UCSD-AML1 (cell line): ENCODE data around the gene DNAH14.

ENCODE experiments used
- DNase-seq: peaks from one replicate; lab custom pipeline; 2025; ENCODE audit not compliant: unreplicated experiment; lab: John Stamatoyannopoulos, UW

The DNAH14 gene

GRCh38 chr1:225424562-225425200 lies 495.2 kb downstream of the DNAH14 start:
- DNase-seq = no peak

GRCh38 chr1:225425201-225425786 lies 495.8 kb downstream of the DNAH14 start:
- no peak for DNase-seq

GRCh38 chr1:225426395-225427234 lies 497.1 kb downstream of the DNAH14 start:
- DNase-seq = peak; percentile 40

- peak; percentile 57 for DNase-seq
These were observed 498.0 kb downstream of the DNAH14 start, which contains the start of gene LBR for GRCh38 chr1:225427235-225428067. Gene LBR (minus strand): TSS chr1:225428038. CDS start chr1:225424075, 3,963 bp downstream.

GRCh38 chr1:225428068-225428880 lies 498.8 kb downstream of the DNAH14 start:
- peak; percentile 89 for DNase-seq

- DNase-seq = no peak
These were observed 499.5 kb downstream of the DNAH14 start for GRCh38 chr1:225428881-225429455.

GRCh38 chr1:225430301-225430700 lies 500.8 kb downstream of the DNAH14 start:
- DNase-seq = no peak

- DNase-seq = no peak
These were observed 501.8 kb downstream of the DNAH14 start for GRCh38 chr1:225431081-225431863.

GRCh38 chr1:225434046-225434445 lies 504.6 kb downstream of the DNAH14 start:
- DNase-seq = no peak

- no peak for DNase-seq
These were observed 505.6 kb downstream of the DNAH14 start for GRCh38 chr1:225435076-225435475.

- DNase-seq = no peak
These were observed 506.0 kb downstream of the DNAH14 start for GRCh38 chr1:225435487-225435886.

- no peak for DNase-seq
These were observed 506.5 kb downstream of the DNAH14 start for GRCh38 chr1:225435957-225436392.

- no peak for DNase-seq
These were observed 508.4 kb downstream of the DNAH14 start for GRCh38 chr1:225437710-225438437.

GRCh38 chr1:225440380-225441221 lies 511.1 kb downstream of the DNAH14 start:
- no peak for DNase-seq

- DNase-seq = no peak
These were observed 512.0 kb downstream of the DNAH14 start for GRCh38 chr1:225441314-225442122.

- no peak for DNase-seq
These were observed 512.6 kb downstream of the DNAH14 start for GRCh38 chr1:225442123-225442505.
